Liver (tissue), 9 donors: ENCODE measurements around the gene GCKR. TPM values are rescaled to one million over a fixed set of nuclear protein-coding genes. Genes with fewer than 3 reads are reported as not detected.

Source experiments
- DNase-seq: peaks from one replicate; pipeline ENCODE4 v3.0.0-alpha.2; 2017; ENCODE audit warnings: low spot score
- H3K27ac ChIP-seq, 2 donors: one replicate each; pipeline ENCODE4 v1.7.0; 2013; ENCODE audit warnings: inconsistent platforms in 2 of 2, low read length in 2 of 2, control low read depth in 1 of 2, low read depth in 1 of 2, mild to moderate bottlenecking in 1 of 2
- H3K27me3 ChIP-seq, 4 donors: one replicate each; pipeline versions ENCODE4 v1.6.1 to v1.7.0; 2013; ENCODE audit warnings: low read length in 3 of 4, inconsistent platforms in 1 of 4, mild to moderate bottlenecking in 1 of 4, moderate library complexity in 1 of 4; ENCODE audit not compliant: control insufficient read depth in 4 of 4, insufficient read depth in 4 of 4
- H3K36me3 ChIP-seq, 4 donors: one replicate each; pipeline versions ENCODE4 v1.6.1 to v1.7.0; 2013; ENCODE audit warnings: low read length in 3 of 4, mild to moderate bottlenecking in 3 of 4, low read depth in 1 of 4, moderate library complexity in 1 of 4; ENCODE audit not compliant: control insufficient read depth in 4 of 4, insufficient read depth in 3 of 4
- H3K4me1 ChIP-seq, 4 donors: one replicate each; pipeline versions ENCODE4 v1.6.1 to v1.7.0; 2013; ENCODE audit warnings: low read length in 3 of 4, mild to moderate bottlenecking in 3 of 4, moderate library complexity in 1 of 4; ENCODE audit not compliant: control insufficient read depth in 4 of 4, insufficient read depth in 4 of 4
- H3K4me3 ChIP-seq, 3 donors: one replicate each; pipeline versions ENCODE4 v1.6.1 to v1.7.0; 2013; ENCODE audit warnings: low read length in 3 of 3, control low read depth in 1 of 3, low read depth in 1 of 3, mild to moderate bottlenecking in 1 of 3
- H3K9ac ChIP-seq, 2 donors: one replicate each; pipeline ENCODE4 v1.7.0; 2013; ENCODE audit warnings: low read length in 2 of 2, mild to moderate bottlenecking in 2 of 2, moderate library complexity in 2 of 2, control low read depth in 1 of 2, low read depth in 1 of 2
- H3K9me3 ChIP-seq, 4 donors: one replicate each; pipeline versions ENCODE4 v1.6.1 to v1.7.0; 2013; ENCODE audit warnings: low read length in 3 of 4; ENCODE audit not compliant: control insufficient read depth in 4 of 4
- CTCF ChIP-seq: fragments of 150-350 bp; IDR thresholded peaks from 2 replicates; pipeline ENCODE4 v1.5.1; 2017; ENCODE audit warnings: improper control_type of control experiment, low read depth, low read length; ENCODE audit not compliant: missing input control
- EGR1 ChIP-seq, 2 donors: IDR thresholded peaks; 2 replicates each; pipeline ENCODE4 v1.6.1; 2016 to 2018; ENCODE audit warnings: antibody characterized with exemption in 2 of 2, low read depth in 2 of 2
- FOXA1 ChIP-seq: IDR thresholded peaks from 2 replicates; pipeline ENCODE4 v1.6.1; 2016; ENCODE audit warnings: antibody characterized with exemption
- FOXA2 ChIP-seq: IDR thresholded peaks from 2 replicates; pipeline ENCODE4 v1.6.1; 2016; ENCODE audit warnings: antibody characterized with exemption
- HNF4A ChIP-seq, 2 donors: conservative IDR thresholded peaks; 2 replicates each; pipeline ENCODE4 v1.6.1; 2016; ENCODE audit warnings: antibody characterized with exemption in 2 of 2, mild to moderate bottlenecking in 2 of 2
- HNF4G ChIP-seq: IDR thresholded peaks from 2 replicates; pipeline ENCODE4 v1.6.1; 2016; ENCODE audit warnings: antibody characterized with exemption
- JUND ChIP-seq, 2 donors: IDR thresholded peaks; 2 replicates each; pipeline ENCODE4 v1.6.1; 2016; ENCODE audit warnings: antibody characterized with exemption in 2 of 2
- MAX ChIP-seq: IDR thresholded peaks from 2 replicates; pipeline ENCODE4 v1.6.1; 2016; ENCODE audit warnings: antibody characterized with exemption
- NR2F2 ChIP-seq: IDR thresholded peaks from 2 replicates; pipeline ENCODE4 v1.6.1; 2016; ENCODE audit warnings: antibody characterized with exemption
- RAD21 ChIP-seq, 2 donors: IDR thresholded peaks; 2 replicates each; pipeline ENCODE4 v1.6.1; 2016; ENCODE audit warnings: antibody characterized with exemption in 2 of 2, mild to moderate bottlenecking in 2 of 2
- REST ChIP-seq: IDR thresholded peaks from 2 replicates; pipeline ENCODE4 v1.6.1; 2016; ENCODE audit warnings: antibody characterized with exemption, mild to moderate bottlenecking
- RXRA ChIP-seq, 2 donors: IDR thresholded peaks; 2 replicates each; pipeline ENCODE4 v1.6.1; 2017 to 2018; ENCODE audit warnings: antibody characterized with exemption in 2 of 2, mild to moderate bottlenecking in 1 of 2
- SP1 ChIP-seq: IDR thresholded peaks from 2 replicates; pipeline ENCODE4 v1.6.1; 2018; ENCODE audit warnings: antibody characterized with exemption, mild to moderate bottlenecking
- TAF1 ChIP-seq: conservative IDR thresholded peaks from 2 replicates; pipeline ENCODE4 v1.6.1; 2016; ENCODE audit warnings: antibody characterized with exemption, mild to moderate bottlenecking
- YY1 ChIP-seq: IDR thresholded peaks from 2 replicates; pipeline ENCODE4 v1.6.1; 2016; ENCODE audit warnings: antibody characterized with exemption, mild to moderate bottlenecking
- ZBTB33 ChIP-seq: IDR thresholded peaks from 2 replicates; pipeline ENCODE4 v1.6.1; 2016; ENCODE audit warnings: antibody characterized with exemption
- WGBS: extraction: QIAGEN DNeasy Blood & Tissue Kit; methylation state at CpG from one replicate; pipeline ENCODE4 v1.1.7; 2013; 5-methylcytosine and 5-hydroxymethylcytosine counted together
- polyA plus RNA-seq, 2 donors: library from polyadenylated mRNA; stranded (reverse) in 1 of 2; unstranded in 1 of 2; fragments of 200-250 nt in 1 of 2; fragments of >200 nt in 1 of 2; fragmentation: Nextera tagmentation in 1 of 2; extraction: Ambion mirVana in 1 of 2; gene quantifications; one replicate each; pipeline versions ENCODE4 v1.2.1 to v1.2.3, GENCODE V29; 2013 to 2015
- total RNA-seq, 2 donors: library from RNA; depleted of rRNA; stranded (reverse); fragments of >200 nt; gene quantifications; one replicate each; pipeline ENCODE4 v1.2.3, GENCODE V29; 2014
- donor health status: healthy.
- donor health status: healthy.
- donor health status: healthy.
- donor health status: healthy.
- donor health status: healthy.

Gene GCKR
- total and polyA plus RNA-seq, 4 donors: 9.6 to 173 (median 79.4) TPM

- no peak for DNase-seq
- no peaks in the 10 kb centered on the region for H3K9me3 ChIP-seq
- H3K36me3 ChIP-seq: peaks cover 0 to 13% (median 6%) of the 10 kb centered on the region in 4 donors
- no peak overlapping the region for H3K27ac ChIP-seq
- peaks cover 1 to 14% (median 10%) of the 10 kb centered on the region in 4 donors for H3K4me1 ChIP-seq
- H3K27me3 ChIP-seq: no peaks in the 10 kb centered on the region
- no peak overlapping the region for H3K4me3 ChIP-seq
- 82% methylated on average over 3 of the region's 3 CpGs for WGBS
- TF ChIP-seq HNF4A (conservative IDR thresholded peaks at IDR 0.05) (no peak), MAX (no peak), RXRA (IDR thresholded peaks at IDR 0.05) (no peak), EGR1 (IDR thresholded peaks at IDR 0.05; ENCODE audit: low read depth in 2 of 2) (no peak), YY1 (no peak), CTCF (no peak), NR2F2 (no peak), ZBTB33 (no peak), REST (no peak), RAD21 (IDR thresholded peaks at IDR 0.05) (no peak), FOXA1 (no peak), FOXA2 (no peak), JUND (IDR thresholded peaks at IDR 0.05) (no peak), TAF1 (no peak)
- no peak overlapping the region for H3K9ac ChIP-seq
These were observed 11.1 kb upstream of the GCKR start for GRCh38 chr2:27485496-27485895.

- TF ChIP-seq CTCF (no peak), HNF4G (no peak), RAD21 (IDR thresholded peaks at IDR 0.05) (no peak), HNF4A (conservative IDR thresholded peaks at IDR 0.05) (no peak), FOXA1 (no peak), NR2F2 (no peak), SP1 (no peak), TAF1 (no peak), YY1 (no peak), EGR1 (IDR thresholded peaks at IDR 0.05; ENCODE audit: low read depth in 2 of 2) (no peak)
- H3K4me1 ChIP-seq: peaks cover 2 to 24% (median 14%) of the 10 kb centered on the region in 4 donors
- H3K36me3 ChIP-seq: peaks cover 7 to 20% (median 12%) of the 10 kb centered on the region in 4 donors
- peak overlapping the region; percentile 47 to 68 for H3K27ac ChIP-seq
- DNase-seq: no peak
- no peaks in the 10 kb centered on the region for H3K9me3 ChIP-seq
- peak overlapping the region; percentile 44 to 80 (median 68) for H3K4me3 ChIP-seq
- 13% methylated on average over 11 of the region's 11 CpGs for WGBS
- peak overlapping the region; percentile 12 to 23 for H3K9ac ChIP-seq
- no peaks in the 10 kb centered on the region for H3K27me3 ChIP-seq
These were observed 7.5 kb upstream of the GCKR start for GRCh38 chr2:27489118-27489497.
